ENCODE data around the gene STAB1.
A peak's percentile ranks its signal among the peaks of the same experiment; 100 is the strongest.
"Not testable (repeated sequence)": the region's sequence is repeated elsewhere in the genome, so short reads cannot be mapped to it uniquely, and the experiment has no call there.

Gene STAB1

GRCh38 chr3:52523386-52524257, 28.5 kb downstream of the STAB1 start:
- Histone ChIP-seq H3K27ac (no peak overlapping the region), H3K36me3 (replicated peaks) (peaks cover 38% of the 10 kb centered on the region), H3K27me3 (replicated peaks) (no peaks in the 10 kb centered on the region), H3K4me3 (ENCODE audit: low read depth, low read length) (no peak overlapping the region)
- in situ Hi-C loops (cut with HindIII; ENCODE audit: low pct_ligation_motif_present, low sequenced_read_pairs): no loop called here
- no peak for TF ChIP-seq CTCF (IDR thresholded peaks at IDR 0.05; ENCODE audit: low read depth, low read length, missing control alignments)
- DNase-seq: peak; percentile 25

- in situ Hi-C loops (cut with HindIII; ENCODE audit: low pct_ligation_motif_present, low sequenced_read_pairs): no loop called here
- no peak for DNase-seq
- no peak overlapping the region for H3K27ac ChIP-seq
Observed at GRCh38 chr3:52524258-52524751, 29.2 kb downstream of the STAB1 start.

GRCh38 chr3:52524752-52525679, 29.9 kb downstream of the STAB1 start:
- Histone ChIP-seq H3K27me3 (replicated peaks) (no peaks in the 10 kb centered on the region), H3K36me3 (replicated peaks) (peaks cover 44% of the 10 kb centered on the region), H3K4me3 (ENCODE audit: low read depth, low read length) (no peak overlapping the region), H3K27ac (no peak overlapping the region)
- in situ Hi-C loops (cut with HindIII; ENCODE audit: low pct_ligation_motif_present, low sequenced_read_pairs): no loop called here
- TF ChIP-seq CTCF (IDR thresholded peaks at IDR 0.05; ENCODE audit: low read depth, low read length, missing control alignments): no peak
- DNase-seq: peak; percentile 40

More at GRCh38 chr3:52524258-52524751, 29.2 kb downstream of the STAB1 start:
- no peaks in the 10 kb centered on the region for H3K27me3 ChIP-seq (replicated peaks)
- TF ChIP-seq CTCF (IDR thresholded peaks at IDR 0.05; ENCODE audit: low read depth, low read length, missing control alignments): no peak
- H3K4me3 ChIP-seq (ENCODE audit: low read depth, low read length): no peak overlapping the region
- peaks cover 44% of the 10 kb centered on the region for H3K36me3 ChIP-seq (replicated peaks)

GRCh38 chr3:52525680-52526561, 30.8 kb downstream of the STAB1 start:
- in situ Hi-C loops (cut with HindIII; ENCODE audit: low pct_ligation_motif_present, low sequenced_read_pairs): no loop called here
- H3K27me3 ChIP-seq (replicated peaks): no peaks in the 10 kb centered on the region
- H3K36me3 ChIP-seq (replicated peaks): peaks cover 44% of the 10 kb centered on the region
- no peak overlapping the region for H3K27ac ChIP-seq
- H3K4me3 ChIP-seq (ENCODE audit: low read depth, low read length): no peak overlapping the region
- DNase-seq: no peak
- TF ChIP-seq CTCF (IDR thresholded peaks at IDR 0.05; ENCODE audit: low read depth, low read length, missing control alignments): no peak

- H3K27ac ChIP-seq; DNase-seq; H3K4me3 ChIP-seq (ENCODE audit: low read depth, low read length); H3K27me3 ChIP-seq (replicated peaks); in situ Hi-C loops (cut with HindIII; ENCODE audit: low pct_ligation_motif_present, low sequenced_read_pairs): not testable (repeated sequence)
- H3K36me3 ChIP-seq (replicated peaks): peaks cover 44% of the 10 kb centered on the region
Observed at GRCh38 chr3:52526671-52527038, 31.5 kb downstream of the STAB1 start.

Data from brain microvascular endothelial cell (primary cell).